Amygdala (tissue), 56 donors: ENCODE measurements around the gene NDRG4.

ENCODE experiments used
- DNase-seq, 56 donors: peaks; one replicate each; lab custom pipeline; 2025; lab: John Stamatoyannopoulos, UW

Gene NDRG4

GRCh38 chr16:58493756-58494431 is 6.0 kb upstream of the NDRG4 start:
- DNase-seq: peak in 1 of 56 donors; percentile 23

GRCh38 chr16:58494981-58495520 is 4.9 kb upstream of the NDRG4 start:
- peak in 51 of 56 donors; percentile 41 to 96 (median 79) for DNase-seq

- peak in 41 of 56 donors; percentile 43 to 96 (median 76) for DNase-seq
Observed at GRCh38 chr16:58495521-58496331, 4.2 kb upstream of the NDRG4 start.

GRCh38 chr16:58497468-58497867 is 2.5 kb upstream of the NDRG4 start:
- DNase-seq: no peak

GRCh38 chr16:58497935-58498334 is 2.0 kb upstream of the NDRG4 start:
- no peak for DNase-seq

- DNase-seq: no peak
Observed at GRCh38 chr16:58498341-58499091, 1.4 kb upstream of the NDRG4 start.

- DNase-seq: no peak
Observed at GRCh38 chr16:58499092-58499511, 841 bp upstream of the NDRG4 start.

GRCh38 chr16:58500430-58501241 is 693 bp downstream of the NDRG4 start:
- DNase-seq: peak in 4 of 56 donors; percentile 26 to 47 (median 35)

GRCh38 chr16:58501242-58502131 is 1.5 kb downstream of the NDRG4 start:
- peak in 31 of 56 donors; percentile 16 to 75 (median 48) for DNase-seq

- DNase-seq: no peak
Observed at GRCh38 chr16:58502217-58502921, 2.4 kb downstream of the NDRG4 start.

- DNase-seq: no peak
Observed at GRCh38 chr16:58503166-58503862, 3.4 kb downstream of the NDRG4 start.

- no peak for DNase-seq
Observed at GRCh38 chr16:58503863-58504688, 4.1 kb downstream of the NDRG4 start.

GRCh38 chr16:58506241-58507194 is 6.6 kb downstream of the NDRG4 start:
- DNase-seq: no peak

GRCh38 chr16:58507195-58507962 is 7.4 kb downstream of the NDRG4 start:
- no peak for DNase-seq
